DOHH2 (cell line): Measurements from ENCODE around the gene ADGRG6.
"Not testable (repeated sequence)": the region's sequence is repeated elsewhere in the genome, so short reads cannot be mapped to it uniquely, and the experiment has no call there.

Experiments
- H3F3A ChIP-seq: fragments of 200-600 bp; sonication (generic), shearing (Covaris generic); 2 replicates; pipeline ENCODE4 v1.6.0; 2016; ENCODE audit warnings: antibody characterized with exemption, mild to moderate bottlenecking; ENCODE audit not compliant: control insufficient read depth, insufficient read depth
- H3K27ac ChIP-seq: fragments of 200-600 bp; sonication (generic); 2 replicates; pipeline ENCODE4 v1.5.1; 2014; ENCODE audit warnings: low read depth, mild to moderate bottlenecking, low read length, moderate library complexity
- H3K27me3 ChIP-seq: fragments of 200-600 bp; sonication (generic); 2 replicates; pipeline ENCODE4 v1.6.1; 2014; ENCODE audit warnings: mild to moderate bottlenecking, low read length, mixed read lengths; ENCODE audit not compliant: control insufficient read depth
- H3K36me3 ChIP-seq: fragments of 200-600 bp; sonication (generic); 2 replicates; pipeline ENCODE4 v1.6.1; 2014; ENCODE audit warnings: mild to moderate bottlenecking, low read length, moderate library complexity, mixed read lengths; ENCODE audit not compliant: control insufficient read depth
- H3K4me1 ChIP-seq: fragments of 200-600 bp; sonication (generic); 2 replicates; pipeline ENCODE4 v1.6.1; 2014; ENCODE audit warnings: mild to moderate bottlenecking, low read length, mixed read lengths; ENCODE audit not compliant: control insufficient read depth
- H3K4me2 ChIP-seq: fragments of 200-600 bp; sonication (generic); 2 replicates; pipeline ENCODE4 v1.6.0; 2014; ENCODE audit warnings: mild to moderate bottlenecking, low read length, moderate library complexity
- H3K4me3 ChIP-seq: fragments of 200-600 bp; sonication (generic); 2 replicates; pipeline ENCODE4 v1.5.1; 2014; ENCODE audit warnings: mild to moderate bottlenecking, low read length, mixed read lengths
- H3K79me2 ChIP-seq: fragments of 200-600 bp; sonication (generic); 2 replicates; pipeline ENCODE4 v1.6.1; 2014; ENCODE audit warnings: mild to moderate bottlenecking, low read length, mixed read lengths; ENCODE audit not compliant: control insufficient read depth
- H3K9me2 ChIP-seq: fragments of 200-600 bp; sonication (generic); replicated peaks from 2 replicates; pipeline ENCODE4 v1.6.1; 2014; ENCODE audit warnings: mild to moderate bottlenecking, low read length, mixed read lengths; ENCODE audit not compliant: control insufficient read depth
- H3K9me3 ChIP-seq: fragments of 200-600 bp; sonication (generic); 2 replicates; pipeline ENCODE4 v1.6.1; 2014; ENCODE audit warnings: antibody characterized with exemption, low read length, mixed read lengths; ENCODE audit not compliant: control insufficient read depth, insufficient read depth
- H4K20me1 ChIP-seq: fragments of 200-600 bp; sonication (generic); 2 replicates; pipeline ENCODE4 v1.6.0; 2014; ENCODE audit warnings: low read depth, mild to moderate bottlenecking, antibody characterized with exemption, low read length, moderate library complexity; ENCODE audit not compliant: control insufficient read depth, insufficient read depth
- EZH2phosphoT487 ChIP-seq: fragments of 200-600 bp; sonication (generic); IDR thresholded peaks from 2 replicates; pipeline ENCODE4 v1.6.1; 2017; ENCODE audit warnings: borderline replicate concordance, mild to moderate bottlenecking, antibody characterized with exemption, low read length, moderate library complexity, mixed read lengths
- TF ChIP-seq, protein P1 (sequence below): fragments of 200-600 bp; sonication (generic); IDR thresholded peaks from one replicate; pipeline ENCODE4 v1.5.1; 2014; ENCODE audit warnings: antibody characterized with exemption, mild to moderate bottlenecking, low read depth, low read length; ENCODE audit not compliant: poor library complexity, severe bottlenecking

The ADGRG6 gene

DNA sequence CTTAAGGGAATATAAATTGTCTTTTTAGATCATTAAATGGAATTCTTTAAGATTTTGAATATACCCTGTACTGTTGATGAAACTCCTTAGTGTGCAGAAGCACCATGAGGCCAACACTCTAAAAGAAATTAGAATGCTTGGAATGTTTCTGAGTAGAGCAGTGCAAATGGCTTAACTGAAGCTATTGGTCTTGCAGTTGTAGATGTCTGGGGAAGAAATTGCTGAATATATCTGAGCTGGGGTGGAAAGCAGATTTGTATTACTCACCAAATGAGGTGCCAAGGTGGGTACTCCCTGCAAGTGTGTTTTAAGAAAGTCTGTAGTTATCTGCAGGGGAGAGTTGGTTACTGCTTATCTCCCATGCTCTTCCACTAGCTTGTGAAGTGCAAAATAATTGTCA lies 119.0 kb downstream of the ADGRG6 start:
- Histone ChIP-seq H4K20me1 (no peaks in the 10 kb centered on the region), H3K4me1 (no peaks in the 10 kb centered on the region), H3K4me3 (no peak overlapping the region), H3K27me3 (no peaks in the 10 kb centered on the region), H3K9me3 (no peaks in the 10 kb centered on the region), H3K27ac (no peak overlapping the region), H3K79me2 (no peaks in the 10 kb centered on the region), H3K9me2 (no peaks in the 10 kb centered on the region), H3K36me3 (no peaks in the 10 kb centered on the region), H3F3A (no peaks in the 10 kb centered on the region), H3K4me2 (no peak overlapping the region)
- TF ChIP-seq, protein P1, sequence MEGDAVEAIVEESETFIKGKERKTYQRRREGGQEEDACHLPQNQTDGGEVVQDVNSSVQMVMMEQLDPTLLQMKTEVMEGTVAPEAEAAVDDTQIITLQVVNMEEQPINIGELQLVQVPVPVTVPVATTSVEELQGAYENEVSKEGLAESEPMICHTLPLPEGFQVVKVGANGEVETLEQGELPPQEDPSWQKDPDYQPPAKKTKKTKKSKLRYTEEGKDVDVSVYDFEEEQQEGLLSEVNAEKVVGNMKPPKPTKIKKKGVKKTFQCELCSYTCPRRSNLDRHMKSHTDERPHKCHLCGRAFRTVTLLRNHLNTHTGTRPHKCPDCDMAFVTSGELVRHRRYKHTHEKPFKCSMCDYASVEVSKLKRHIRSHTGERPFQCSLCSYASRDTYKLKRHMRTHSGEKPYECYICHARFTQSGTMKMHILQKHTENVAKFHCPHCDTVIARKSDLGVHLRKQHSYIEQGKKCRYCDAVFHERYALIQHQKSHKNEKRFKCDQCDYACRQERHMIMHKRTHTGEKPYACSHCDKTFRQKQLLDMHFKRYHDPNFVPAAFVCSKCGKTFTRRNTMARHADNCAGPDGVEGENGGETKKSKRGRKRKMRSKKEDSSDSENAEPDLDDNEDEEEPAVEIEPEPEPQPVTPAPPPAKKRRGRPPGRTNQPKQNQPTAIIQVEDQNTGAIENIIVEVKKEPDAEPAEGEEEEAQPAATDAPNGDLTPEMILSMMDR = no peak

DNA sequence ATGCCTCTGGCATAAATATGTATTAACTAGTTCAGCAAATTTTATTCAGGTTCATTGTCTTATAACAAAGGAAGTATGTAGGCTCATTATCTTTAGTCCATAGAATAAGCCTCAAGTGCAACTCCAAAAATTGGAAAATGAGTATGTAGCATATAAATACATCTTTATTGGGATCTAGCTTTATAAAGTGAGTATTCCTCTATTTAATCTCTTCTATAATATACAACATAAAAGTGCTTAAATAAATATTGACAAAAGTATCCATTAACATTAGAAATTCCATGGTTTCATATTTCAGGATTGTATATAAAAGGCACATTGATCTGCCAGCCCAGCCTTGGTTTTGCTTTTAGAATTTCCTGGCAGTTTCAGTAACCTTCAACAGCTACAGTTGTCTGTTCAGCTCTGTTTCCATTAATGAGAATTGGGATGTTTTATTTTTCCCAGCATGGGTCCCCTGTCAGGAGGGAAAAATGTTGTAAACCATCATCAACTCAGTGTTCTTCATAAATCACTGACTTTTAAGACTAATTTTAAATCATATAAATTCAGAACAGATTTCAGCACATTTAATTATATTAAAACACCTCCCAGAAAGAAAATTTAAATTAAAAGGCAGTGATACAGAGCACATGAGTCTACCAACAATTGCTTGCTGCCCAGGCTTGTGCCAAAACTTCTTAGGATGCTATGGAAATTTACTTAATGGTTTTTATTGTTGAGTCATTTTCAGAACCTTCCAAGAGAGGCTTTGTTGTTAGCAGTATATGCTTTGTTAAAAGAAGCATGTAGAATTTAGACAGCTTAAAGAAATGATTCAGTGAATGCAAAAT lies 119.7 kb downstream of the ADGRG6 start:
- no peaks in the 10 kb centered on the region for H4K20me1 ChIP-seq
- H3K4me3 ChIP-seq = no peak overlapping the region
- no peak overlapping the region for H3K4me2 ChIP-seq
- no peak overlapping the region for H3K27ac ChIP-seq
- no peaks in the 10 kb centered on the region for H3K9me3 ChIP-seq
- H3K36me3 ChIP-seq = no peaks in the 10 kb centered on the region
- no peaks in the 10 kb centered on the region for H3K4me1 ChIP-seq
- H3K27me3 ChIP-seq = no peaks in the 10 kb centered on the region
- TF ChIP-seq, protein P1 = no peak
- no peak for TF ChIP-seq EZH2phosphoT487
- H3K9me2 ChIP-seq = no peaks in the 10 kb centered on the region
- H3F3A ChIP-seq = no peaks in the 10 kb centered on the region
- H3K79me2 ChIP-seq = no peaks in the 10 kb centered on the region

DNA sequence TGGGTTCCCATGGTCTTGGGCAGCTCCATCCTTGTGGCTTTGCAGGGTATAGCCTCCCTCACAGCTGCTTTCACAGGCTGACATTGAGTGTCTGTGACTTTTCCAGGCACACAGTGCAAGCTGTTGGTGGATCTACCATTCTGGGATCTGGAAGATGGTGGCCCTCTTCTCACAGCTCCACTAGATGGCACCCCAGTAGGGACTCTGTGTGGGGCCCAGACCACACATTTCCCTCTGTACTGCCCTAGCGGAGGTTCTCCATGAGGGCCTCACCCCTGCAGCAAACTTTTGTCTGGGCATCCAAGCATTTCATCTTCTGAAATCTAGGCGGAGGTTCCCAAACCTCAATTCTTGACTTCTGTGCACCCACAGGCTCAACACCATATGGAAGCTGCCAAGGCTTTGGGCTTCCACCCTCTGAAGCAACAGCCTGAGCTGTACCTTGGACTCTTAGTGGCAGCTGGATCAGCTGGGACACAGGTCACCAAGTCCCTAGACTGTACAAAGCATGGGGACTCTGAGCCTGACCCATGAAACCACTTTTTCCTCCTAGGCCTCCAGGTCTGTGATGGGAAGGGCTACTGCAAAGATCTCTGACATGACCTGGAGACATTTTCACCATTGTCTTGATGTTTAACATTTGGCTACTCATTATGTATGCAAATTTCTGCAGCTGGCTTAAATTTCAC lies 124.8 kb downstream of the ADGRG6 start:
- H3K9me3 ChIP-seq, H3K27me3 ChIP-seq, H3K36me3 ChIP-seq, H3K79me2 ChIP-seq, H3K4me3 ChIP-seq, H3K27ac ChIP-seq, H3F3A ChIP-seq, H3K4me1 ChIP-seq, H3K4me2 ChIP-seq, H3K9me2 ChIP-seq, H4K20me1 ChIP-seq: not testable (repeated sequence)

DNA sequence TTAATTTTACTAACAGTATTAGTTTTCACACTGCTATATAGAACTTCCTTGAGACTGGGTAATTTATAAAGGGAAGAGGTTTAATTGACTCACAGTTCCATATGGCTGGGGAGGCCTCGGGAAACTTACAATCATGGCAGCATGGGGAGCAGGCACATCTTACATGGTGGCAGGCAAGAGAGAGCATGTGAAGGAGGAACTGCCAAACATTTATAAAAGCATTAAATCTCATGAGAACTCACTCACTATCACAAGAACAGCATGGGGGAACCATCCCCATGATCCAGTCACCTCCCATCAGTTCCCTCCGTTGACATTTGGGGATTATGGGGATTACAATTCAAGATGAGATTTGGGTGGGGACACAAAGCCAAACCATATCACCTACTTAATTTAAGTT lies 126.7 kb downstream of the ADGRG6 start:
- H3K9me2 ChIP-seq, H3K4me3 ChIP-seq, H3K79me2 ChIP-seq, H3K27me3 ChIP-seq, H3K4me2 ChIP-seq, H3K4me1 ChIP-seq, H3K9me3 ChIP-seq, H3K36me3 ChIP-seq, H4K20me1 ChIP-seq, H3F3A ChIP-seq, H3K27ac ChIP-seq: not testable (repeated sequence)
